Activated CD4-positive, CD25-positive, alpha-beta regulatory T cell (primary cell): Measurements from ENCODE around the gene DCHS1.

Source experiments
- DNase-seq, 4 experiments: peaks; one replicate each; lab custom pipeline; 2025; lab: John Stamatoyannopoulos, UW

DCHS1 gene

DNA sequence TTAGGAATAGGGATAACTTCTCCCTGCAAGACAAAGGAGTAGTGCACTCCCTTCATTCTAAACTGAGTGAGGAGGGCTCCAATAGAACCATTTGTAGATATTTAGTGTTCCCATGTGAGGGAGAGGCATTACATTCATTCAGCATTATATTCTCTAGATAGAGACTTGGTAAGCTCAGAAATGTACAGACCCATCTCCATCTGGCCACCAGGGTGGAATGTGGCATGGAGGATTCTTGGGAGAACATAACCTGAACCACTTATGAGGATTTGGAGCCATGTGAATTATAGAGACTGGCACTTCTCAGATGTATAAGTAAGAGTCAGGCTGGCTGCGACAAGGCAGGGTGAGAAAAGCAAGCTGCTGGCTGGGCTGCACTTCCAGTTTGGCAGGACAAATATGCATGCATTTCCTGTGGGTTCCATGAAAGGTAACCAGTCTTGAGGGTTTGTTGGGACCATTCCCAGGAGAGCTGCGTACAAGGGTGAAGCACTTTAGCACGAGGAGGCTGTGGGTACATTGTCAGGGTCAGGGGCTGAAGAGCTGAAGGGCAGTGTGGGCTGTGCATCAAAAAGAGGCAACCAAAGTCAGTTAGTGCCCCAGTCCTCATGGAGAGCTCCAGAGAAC, 61.4 kb downstream of the DCHS1 start:
- no peak for DNase-seq

DNA sequence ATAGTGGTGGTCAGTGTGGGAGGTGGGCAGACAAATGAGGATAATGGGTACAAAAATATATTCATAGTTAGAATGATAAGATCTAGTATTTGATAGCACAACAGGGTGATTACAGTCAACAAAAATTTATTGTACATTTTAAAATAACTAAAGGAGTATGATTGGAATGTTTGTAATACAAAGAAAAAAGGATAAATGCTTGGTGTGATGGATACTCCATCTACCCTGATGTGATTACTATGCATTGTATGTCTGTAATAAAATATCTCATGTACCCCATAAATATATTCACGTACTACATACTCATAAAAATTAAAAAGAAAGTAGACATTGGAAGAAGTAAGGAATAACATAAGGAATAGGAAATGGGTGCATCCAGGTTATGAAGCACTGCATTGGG, 67.6 kb downstream of the DCHS1 start:
- DNase-seq: no peak

- no peak for DNase-seq
Observed at GRCh38 chr11:6587360-6587953, 68.2 kb downstream of the DCHS1 start.

GRCh38 chr11:6586434-6587359, 68.9 kb downstream of the DCHS1 start:
- no peak for DNase-seq

GRCh38 chr11:6584528-6584927, 71.1 kb downstream of the DCHS1 start:
- DNase-seq: no peak

DNA sequence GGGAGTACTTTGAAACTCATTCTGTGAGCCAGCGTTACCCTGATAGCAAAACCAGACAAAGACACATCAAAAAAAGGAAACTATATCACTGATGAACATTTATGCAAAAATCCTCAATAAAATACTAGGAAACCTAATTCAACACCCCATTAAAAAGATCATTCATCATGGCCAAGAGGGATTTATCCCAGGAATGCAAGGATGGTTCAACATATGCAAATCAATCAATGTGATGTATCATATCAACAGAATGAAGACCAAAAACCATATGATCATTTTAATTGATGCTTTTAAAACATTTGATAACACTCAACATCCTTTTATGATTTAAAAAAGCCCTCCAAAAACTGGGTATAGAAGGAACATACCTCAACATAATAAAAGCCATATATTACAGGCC, 72.0 kb downstream of the DCHS1 start:
- no peak for DNase-seq

GRCh38 chr11:6579681-6580080, 75.9 kb downstream of the DCHS1 start:
- no peak for DNase-seq

- DNase-seq: no peak
Observed at GRCh38 chr11:6578134-6578533, 77.5 kb downstream of the DCHS1 start.

DNA sequence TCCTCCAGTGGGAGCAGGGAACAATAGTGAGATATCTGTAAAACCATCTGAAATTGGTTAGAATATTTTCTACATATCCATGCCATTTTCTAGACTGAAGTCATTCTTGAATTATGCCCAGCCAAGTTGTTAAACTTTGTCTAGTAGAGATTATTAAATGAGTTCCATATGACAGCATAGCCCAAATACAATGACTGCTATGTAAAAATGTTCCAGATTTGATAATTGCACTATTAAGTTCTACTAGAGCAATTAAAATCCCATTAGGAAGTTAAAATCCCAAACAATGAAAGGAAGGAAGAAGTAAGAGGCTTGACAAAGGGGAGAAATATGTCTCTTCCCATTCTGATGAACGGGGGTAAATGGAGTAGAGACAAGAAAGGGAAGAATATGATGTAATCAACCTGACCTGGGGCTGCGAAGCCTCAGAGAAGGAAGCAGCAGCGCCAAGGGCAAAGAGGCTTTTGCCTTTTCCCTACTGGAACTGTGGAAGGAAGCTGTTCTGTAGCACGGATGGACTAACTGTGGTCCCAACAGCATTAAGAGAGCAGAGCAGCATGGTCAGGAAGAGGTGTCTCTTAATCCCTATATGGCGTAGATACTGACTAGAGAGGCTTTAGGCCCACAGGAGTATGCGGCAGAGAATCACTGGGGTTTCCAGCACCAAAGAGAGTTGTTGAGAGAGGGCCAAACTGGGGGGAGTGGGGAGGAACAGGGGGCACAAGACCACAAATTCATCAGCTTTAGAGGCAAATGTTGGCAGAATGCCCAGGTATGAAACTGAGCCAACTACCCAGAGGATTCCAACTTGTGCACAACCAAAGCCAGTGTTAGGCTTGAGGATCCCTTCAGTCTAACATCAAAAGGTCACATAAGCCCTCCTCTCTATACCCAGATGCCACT, 78.9 kb downstream of the DCHS1 start:
- no peak for DNase-seq

DNA sequence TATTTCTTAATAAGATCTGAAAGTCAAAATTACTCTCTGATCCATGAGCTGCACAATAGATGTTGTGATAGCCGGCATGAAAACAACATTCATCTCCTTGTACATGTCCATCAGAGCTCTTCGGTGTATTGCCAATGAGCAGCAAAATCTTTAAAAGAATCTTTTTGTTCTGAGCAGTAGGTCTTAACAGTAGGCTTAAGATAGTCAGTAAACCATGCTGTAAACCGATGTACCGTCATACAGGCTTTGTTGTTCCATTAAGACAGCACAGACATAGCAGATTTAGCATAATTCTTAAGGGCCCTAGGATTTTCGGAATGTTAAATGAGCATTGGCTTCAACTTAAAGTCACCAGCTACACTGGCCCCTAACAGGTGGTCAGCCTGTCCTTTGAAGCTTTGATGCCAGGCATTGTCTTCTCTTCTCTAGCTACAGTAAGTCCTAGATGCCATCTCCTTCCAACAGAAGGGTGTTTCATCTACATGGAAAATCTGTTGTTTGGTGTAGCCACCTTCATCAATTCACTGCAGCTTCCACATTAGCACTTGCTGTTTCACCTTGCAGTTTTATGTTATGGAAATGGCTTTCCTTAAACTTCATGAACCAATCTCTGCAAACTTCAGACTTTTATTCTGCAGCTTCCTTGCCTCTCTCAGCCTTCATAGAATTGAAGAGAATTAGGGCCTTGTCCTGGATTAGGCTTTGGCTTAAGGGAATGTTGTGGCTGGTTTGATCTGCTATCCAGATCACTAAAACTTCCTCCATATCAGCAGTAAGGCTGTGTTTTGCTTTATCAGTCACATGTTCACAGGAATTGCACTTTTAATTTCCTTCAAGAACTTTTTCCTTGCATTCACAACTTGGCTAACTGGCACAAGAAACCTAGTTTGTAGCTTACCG, 80.5 kb downstream of the DCHS1 start:
- no peak for DNase-seq

DNA sequence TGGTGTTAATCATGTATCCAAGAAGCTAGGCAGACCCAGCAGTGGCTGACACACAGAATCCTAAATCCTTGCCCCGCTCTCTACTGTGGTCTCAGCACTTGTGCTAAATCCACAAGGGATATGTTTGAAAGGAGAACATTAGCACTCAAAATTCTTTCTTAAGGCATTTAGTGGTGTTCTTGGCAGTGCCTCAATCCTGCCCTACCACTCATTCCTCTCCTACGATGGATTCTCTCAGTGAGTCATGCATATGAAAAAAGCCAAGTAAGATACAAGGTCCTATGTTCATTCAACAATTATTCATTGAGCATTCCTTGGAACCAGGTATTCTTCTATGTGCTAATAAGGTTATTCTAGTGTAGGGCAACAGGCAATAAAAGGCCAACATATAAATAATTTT, 83.4 kb downstream of the DCHS1 start:
- DNase-seq: no peak

GRCh38 chr11:6571434-6572008, 84.1 kb downstream of the DCHS1 start:
- no peak for DNase-seq
